Fibroblast of villous mesenchyme (primary cell): ENCODE measurements around the gene SNX27. TPM values are rescaled to one million over a fixed set of nuclear protein-coding genes. Genes with fewer than 3 reads are reported as not detected.
A peak's percentile ranks its signal among the peaks of the same experiment; 100 is the strongest.

Experiments
- DNase-seq: peaks from one replicate; pipeline ENCODE4 v3.0.0-alpha.2; 2010; ENCODE audit warnings: low read depth
- H3K4me3 ChIP-seq: 2 replicates; pipeline ENCODE4 v1.5.1; 2011; ENCODE audit warnings: low read depth, mild to moderate bottlenecking, low read length
- total RNA-seq: library from RNA; depleted of rRNA; stranded (reverse); fragments of >200 nt; gene quantifications from 2 replicates; pipeline ENCODE4 v1.2.3, GENCODE V29; 2012
- TF ChIP-seq, protein P1 (sequence below): IDR thresholded peaks from 2 replicates; pipeline ENCODE4 v1.5.1; 2012; ENCODE audit warnings: low read depth, mild to moderate bottlenecking, low read length; ENCODE audit not compliant: insufficient read depth

SNX27 gene
- total RNA-seq, 1 donor, result 34.5 TPM

- DNase-seq, result peak; percentile 85
- H3K4me3 ChIP-seq, result peak overlapping the region; percentile 4
- TF ChIP-seq, protein P1, sequence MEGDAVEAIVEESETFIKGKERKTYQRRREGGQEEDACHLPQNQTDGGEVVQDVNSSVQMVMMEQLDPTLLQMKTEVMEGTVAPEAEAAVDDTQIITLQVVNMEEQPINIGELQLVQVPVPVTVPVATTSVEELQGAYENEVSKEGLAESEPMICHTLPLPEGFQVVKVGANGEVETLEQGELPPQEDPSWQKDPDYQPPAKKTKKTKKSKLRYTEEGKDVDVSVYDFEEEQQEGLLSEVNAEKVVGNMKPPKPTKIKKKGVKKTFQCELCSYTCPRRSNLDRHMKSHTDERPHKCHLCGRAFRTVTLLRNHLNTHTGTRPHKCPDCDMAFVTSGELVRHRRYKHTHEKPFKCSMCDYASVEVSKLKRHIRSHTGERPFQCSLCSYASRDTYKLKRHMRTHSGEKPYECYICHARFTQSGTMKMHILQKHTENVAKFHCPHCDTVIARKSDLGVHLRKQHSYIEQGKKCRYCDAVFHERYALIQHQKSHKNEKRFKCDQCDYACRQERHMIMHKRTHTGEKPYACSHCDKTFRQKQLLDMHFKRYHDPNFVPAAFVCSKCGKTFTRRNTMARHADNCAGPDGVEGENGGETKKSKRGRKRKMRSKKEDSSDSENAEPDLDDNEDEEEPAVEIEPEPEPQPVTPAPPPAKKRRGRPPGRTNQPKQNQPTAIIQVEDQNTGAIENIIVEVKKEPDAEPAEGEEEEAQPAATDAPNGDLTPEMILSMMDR, result no peak
Observed at GRCh38 chr1:151619489-151620093, 7.7 kb downstream of the SNX27 start.

DNA sequence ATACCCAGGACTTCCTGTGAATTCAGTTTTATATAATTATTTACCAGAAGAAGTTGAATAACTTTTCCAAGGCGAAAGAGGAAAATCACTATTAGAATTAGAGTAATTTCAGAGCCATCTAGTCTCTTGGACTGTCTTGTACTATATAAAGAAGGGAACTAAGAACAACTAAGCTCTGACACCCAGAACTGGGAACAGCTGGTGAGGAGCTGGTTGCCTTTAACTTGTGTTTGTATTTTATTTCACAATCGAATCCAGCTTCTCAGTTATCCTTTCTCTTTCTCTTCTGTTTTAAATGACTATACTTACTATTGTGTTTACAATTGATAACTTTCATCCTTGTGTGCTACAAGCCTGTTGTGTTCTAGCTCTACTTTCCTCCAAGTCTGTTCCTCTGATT lies 8.4 kb downstream of the SNX27 start:
- TF ChIP-seq, protein P1, result no peak
- H3K4me3 ChIP-seq, result peak overlapping the region; percentile 10
- DNase-seq, result peak; percentile 86

DNA sequence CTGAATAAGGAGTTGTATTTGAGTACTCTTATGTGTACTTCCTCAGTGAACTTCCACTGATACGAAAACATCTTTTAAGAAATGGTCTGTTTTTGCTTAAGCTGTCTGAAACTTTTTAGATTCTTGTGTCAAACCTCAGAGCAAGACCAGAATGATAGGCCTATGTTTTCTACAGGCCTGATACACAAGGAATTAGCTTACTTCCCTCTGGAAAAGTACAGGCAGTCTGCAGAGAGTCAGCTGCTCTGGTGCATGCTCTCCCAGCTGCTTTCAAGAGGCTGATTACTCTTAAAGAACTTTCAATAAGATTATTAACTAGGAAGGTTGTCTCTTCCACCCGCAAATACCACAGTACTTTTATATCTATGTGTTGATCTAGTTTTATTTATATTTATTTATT lies 9.5 kb downstream of the SNX27 start:
- no peak overlapping the region for H3K4me3 ChIP-seq
- TF ChIP-seq, protein P1, result no peak
- DNase-seq, result peak; percentile 82

DNA sequence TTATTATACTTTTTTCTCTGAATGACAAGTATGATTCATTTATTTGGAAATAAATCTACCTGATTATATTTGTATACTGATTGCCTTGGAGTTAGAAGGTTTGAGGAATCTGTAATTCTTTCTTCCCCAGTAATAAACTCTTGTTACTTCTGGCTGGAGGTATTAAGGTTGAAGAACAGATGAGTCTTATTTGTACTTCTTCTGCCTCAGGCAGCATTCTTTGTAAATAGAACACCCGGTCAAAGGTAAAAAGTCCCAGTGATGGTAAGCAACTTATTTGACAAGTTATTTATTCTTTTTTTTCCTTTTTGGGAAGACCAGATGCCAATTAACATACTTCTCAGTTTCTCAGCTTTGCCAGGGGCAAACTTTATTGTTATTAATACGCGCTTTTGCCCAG lies 12.9 kb downstream of the SNX27 start:
- DNase-seq, result no peak
- TF ChIP-seq, protein P1, result no peak
- H3K4me3 ChIP-seq, result no peak overlapping the region

DNA sequence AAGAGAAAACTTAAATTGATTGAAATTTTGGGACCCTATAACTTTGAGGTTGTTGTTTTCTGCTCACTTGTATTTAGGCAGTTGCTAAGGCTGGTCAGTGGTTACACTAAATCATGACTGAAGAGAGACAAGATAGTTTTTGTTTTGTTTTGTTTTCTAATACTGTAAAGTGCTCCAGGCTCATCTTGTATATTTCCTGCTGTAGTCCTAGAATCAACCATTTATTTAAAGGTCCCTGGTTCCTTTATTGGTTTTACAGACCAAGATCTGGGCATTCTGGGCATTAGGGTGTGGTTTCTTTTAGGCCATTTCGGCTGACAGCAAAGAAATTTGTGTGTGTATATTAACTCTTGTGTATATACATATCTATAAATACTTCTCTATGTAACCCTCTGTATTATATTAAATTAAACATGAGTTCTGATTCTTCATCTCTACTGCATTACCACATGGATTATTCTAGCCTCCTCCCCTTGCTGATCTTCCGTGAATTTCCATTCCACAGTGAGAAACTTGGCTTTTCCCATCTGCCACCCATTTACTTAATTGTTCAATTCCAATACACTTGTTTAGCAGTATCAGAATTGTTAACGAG lies 15.0 kb downstream of the SNX27 start:
- TF ChIP-seq, protein P1, result no peak
- H3K4me3 ChIP-seq, result no peak overlapping the region
- no peak for DNase-seq

DNA sequence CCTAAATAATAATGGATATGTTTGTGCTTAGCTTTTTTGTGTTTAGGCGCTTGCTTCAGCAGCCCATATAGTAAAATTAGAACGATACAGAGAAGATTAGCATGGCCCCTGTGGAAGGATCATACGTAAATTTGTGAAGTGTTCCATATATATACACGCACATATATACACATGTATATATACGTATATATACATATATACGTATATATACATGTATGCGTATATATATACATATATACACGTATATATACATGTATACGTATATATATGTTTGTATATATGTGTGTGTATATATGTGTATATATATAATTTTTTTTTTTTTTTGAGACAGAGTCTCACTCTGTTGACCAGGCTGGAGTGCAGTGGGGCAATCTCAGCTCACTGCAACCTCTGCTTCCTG lies 17.4 kb downstream of the SNX27 start:
- TF ChIP-seq, protein P1, result no peak
- H3K4me3 ChIP-seq, result no peak overlapping the region
- no peak for DNase-seq
